MCF 10A (cell line): ENCODE data around the gene CPNE5. TPM values are rescaled to one million over a fixed set of nuclear protein-coding genes. Genes with fewer than 3 reads are reported as not detected.

ENCODE experiments used
- BruUV-seq: library from RNA; stranded (reverse); fragments of 400-500 nt; replicated peaks from 2 replicates; lab custom pipeline; 2021; lab: Mats Ljungman, UMichigan
- CTCF ChIA-PET: fragments of 300-600 bp; sonication (Branson Sonifier 250); formaldehyde crosslinking; extraction: SDS; loops from one replicate; lab custom pipeline; 2021; ENCODE audit warnings: antibody characterized with exemption, inconsistent platforms; lab: Yijun Ruan, JAX
- POLR2A ChIA-PET: fragments of 300-600, 350-650 bp; sonication (Branson Sonifier 250); formaldehyde crosslinking; extraction: SDS; loops from one replicate; lab custom pipeline; 2020; ENCODE audit warnings: antibody characterized with exemption, inconsistent platforms; lab: Yijun Ruan, JAX
- DNase-seq: peaks from one replicate; pipeline ENCODE4 v3.0.0-alpha.2; 2018; ENCODE audit not compliant: unreplicated experiment
- H3K27ac Mint-ChIP-seq: one replicate; pipeline ENCODE4 v1.8.0; 2022; ENCODE audit warnings: mild to moderate bottlenecking, low read depth, mixed read lengths; ENCODE audit not compliant: unreplicated experiment
- H3K27me3 Mint-ChIP-seq: one replicate; pipeline ENCODE4 v1.8.0; 2022; ENCODE audit warnings: mixed read lengths; ENCODE audit not compliant: insufficient read depth, unreplicated experiment
- H3K36me3 Mint-ChIP-seq: one replicate; pipeline ENCODE4 v1.8.0; 2022; ENCODE audit warnings: mild to moderate bottlenecking, moderate library complexity, mixed read lengths; ENCODE audit not compliant: insufficient read depth, unreplicated experiment
- H3K4me1 Mint-ChIP-seq: one replicate; pipeline ENCODE4 v1.8.0; 2022; ENCODE audit warnings: mixed read lengths; ENCODE audit not compliant: insufficient read depth, unreplicated experiment
- H3K4me3 Mint-ChIP-seq: one replicate; pipeline ENCODE4 v1.8.0; 2022; ENCODE audit warnings: mild to moderate bottlenecking, moderate library complexity, mixed read lengths; ENCODE audit not compliant: unreplicated experiment
- H3K9me3 Mint-ChIP-seq: one replicate; pipeline ENCODE4 v1.8.0; 2022; ENCODE audit warnings: mixed read lengths; ENCODE audit not compliant: unreplicated experiment
- intact Hi-C: fragments of 100-400 bp; cut with micrococcal nuclease; formaldehyde crosslinking; loops from 2 replicates; pipeline ENCODE4 v1.14.1; 2022
- total RNA-seq: library from RNA; stranded (reverse); gene quantifications from 2 replicates; pipeline ENCODE4 v1.2.3, GENCODE V29; 2022
- TF ChIP-seq, protein P1 (sequence below): fragments of 200-600 bp; IDR thresholded peaks from one replicate; pipeline ENCODE4 v1.8.0; 2022; ENCODE audit warnings: antibody characterized with exemption, mild to moderate bottlenecking; ENCODE audit not compliant: unreplicated experiment

Gene CPNE5
- total RNA-seq, 1 experiment from 2014 or later, result not detected

DNA sequence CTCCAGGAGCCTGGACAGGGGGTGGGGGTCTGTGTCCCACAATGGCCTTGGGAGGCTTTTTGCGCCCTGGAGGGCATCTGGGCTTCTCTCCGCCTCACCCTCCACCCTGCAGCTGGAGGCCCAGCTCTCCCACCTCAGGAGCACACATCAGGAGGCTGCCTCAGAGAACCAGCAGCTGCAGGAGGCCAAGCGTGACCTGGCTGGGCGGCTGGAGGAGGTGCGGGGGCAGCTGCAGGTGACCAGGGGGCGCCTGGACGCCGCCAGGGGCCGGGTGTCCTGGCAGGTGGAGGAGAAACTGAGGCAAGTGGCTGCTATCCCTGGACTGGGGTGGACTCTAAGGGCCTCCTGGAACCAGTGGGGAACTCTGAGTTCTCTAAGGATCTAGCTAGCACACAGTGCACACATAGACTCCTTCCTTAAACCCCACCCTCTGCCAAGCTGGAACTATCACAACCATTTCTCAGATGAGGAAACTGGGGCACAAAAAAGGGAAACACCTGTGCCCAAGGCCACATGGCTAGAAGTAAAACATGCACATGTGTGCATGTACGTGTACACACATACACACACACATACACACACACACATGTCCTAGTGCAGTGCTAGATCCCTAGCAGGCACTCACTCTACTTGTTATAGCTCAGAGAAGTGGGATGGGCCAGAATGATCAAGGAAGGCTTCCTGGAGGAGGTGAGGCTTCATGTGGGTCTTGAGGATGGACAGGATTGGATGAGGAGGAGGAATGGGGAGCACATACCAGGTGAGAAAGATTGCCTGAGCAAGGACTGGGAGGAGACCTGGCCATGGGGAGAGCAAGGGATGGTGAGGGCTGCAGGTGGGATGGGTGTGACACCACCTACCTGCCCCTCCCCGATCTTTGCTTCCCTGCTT is 118.7 kb downstream of the CPNE5 start:
- ChIA-PET CTCF (interaction anchor here (0.5 to 1.3 kb wide), 4 partner anchors 63 to 626 kb away, joined by 3 to 5 read pairs (median 4); no protein-coding TSS in a partner anchor), POLR2A (interaction anchor here (0.9 kb wide), 1 partner anchor 42 kb away, joined by 3 read pairs; the partner anchor contains the start of gene CDKN1A)
- no peak overlapping the region for H3K4me3 Mint-ChIP-seq
- DNase-seq, result no peak
- H3K36me3 Mint-ChIP-seq, result no peaks in the 10 kb centered on the region
- BruUV-seq, result no TSS peak
- TF ChIP-seq, protein P1, sequence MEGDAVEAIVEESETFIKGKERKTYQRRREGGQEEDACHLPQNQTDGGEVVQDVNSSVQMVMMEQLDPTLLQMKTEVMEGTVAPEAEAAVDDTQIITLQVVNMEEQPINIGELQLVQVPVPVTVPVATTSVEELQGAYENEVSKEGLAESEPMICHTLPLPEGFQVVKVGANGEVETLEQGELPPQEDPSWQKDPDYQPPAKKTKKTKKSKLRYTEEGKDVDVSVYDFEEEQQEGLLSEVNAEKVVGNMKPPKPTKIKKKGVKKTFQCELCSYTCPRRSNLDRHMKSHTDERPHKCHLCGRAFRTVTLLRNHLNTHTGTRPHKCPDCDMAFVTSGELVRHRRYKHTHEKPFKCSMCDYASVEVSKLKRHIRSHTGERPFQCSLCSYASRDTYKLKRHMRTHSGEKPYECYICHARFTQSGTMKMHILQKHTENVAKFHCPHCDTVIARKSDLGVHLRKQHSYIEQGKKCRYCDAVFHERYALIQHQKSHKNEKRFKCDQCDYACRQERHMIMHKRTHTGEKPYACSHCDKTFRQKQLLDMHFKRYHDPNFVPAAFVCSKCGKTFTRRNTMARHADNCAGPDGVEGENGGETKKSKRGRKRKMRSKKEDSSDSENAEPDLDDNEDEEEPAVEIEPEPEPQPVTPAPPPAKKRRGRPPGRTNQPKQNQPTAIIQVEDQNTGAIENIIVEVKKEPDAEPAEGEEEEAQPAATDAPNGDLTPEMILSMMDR, result no peak
- intact Hi-C loops, result no loop called here
- H3K9me3 Mint-ChIP-seq, result no peaks in the 10 kb centered on the region
- no peak overlapping the region for H3K27ac Mint-ChIP-seq
- peaks cover 6% of the 10 kb centered on the region for H3K4me1 Mint-ChIP-seq
- H3K27me3 Mint-ChIP-seq, result no peaks in the 10 kb centered on the region

DNA sequence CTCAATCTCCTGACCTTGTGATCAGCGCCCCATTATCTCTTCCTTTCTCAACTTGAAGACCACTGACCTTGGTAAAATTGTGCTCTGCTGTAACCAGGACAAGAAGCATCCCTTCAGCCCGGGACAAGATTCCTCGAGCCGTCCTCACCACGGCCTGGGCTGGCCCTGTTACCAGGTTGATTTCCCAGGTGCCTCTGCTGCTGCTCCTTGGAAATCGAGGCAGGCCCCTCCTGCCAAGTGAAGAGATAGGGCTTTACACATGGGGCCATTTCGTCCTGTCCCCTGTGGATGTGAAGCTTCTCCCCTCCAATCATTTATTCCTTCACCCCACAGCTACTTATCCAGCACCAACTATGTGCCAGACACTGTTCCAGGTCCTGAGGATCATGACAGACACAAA is 120.1 kb downstream of the CPNE5 start:
- TF ChIP-seq, protein P1, result no peak
- ChIA-PET POLR2A (interaction anchor here (0.7 kb wide), 1 partner anchor 24 kb away, joined by 3 read pairs; no protein-coding TSS in a partner anchor), CTCF (interaction anchor here (0.6 to 1.1 kb wide), 5 partner anchors 14 to 279 kb away, joined by 3 to 4 read pairs (median 4); no protein-coding TSS in a partner anchor)
- intact Hi-C loops, result no loop called here
- Mint-ChIP-seq H3K27ac (no peak overlapping the region), H3K4me3 (no peak overlapping the region), H3K4me1 (no peaks in the 10 kb centered on the region), H3K36me3 (no peaks in the 10 kb centered on the region), H3K9me3 (no peaks in the 10 kb centered on the region), H3K27me3 (no peaks in the 10 kb centered on the region)
- no TSS peak for BruUV-seq
- no peak for DNase-seq

GRCh38 chr6:36718560-36718959 is 120.7 kb downstream of the CPNE5 start:
- no peaks in the 10 kb centered on the region for H3K27me3 Mint-ChIP-seq
- ChIA-PET POLR2A (interaction anchor here (0.7 kb wide), 1 partner anchor 24 kb away, joined by 3 read pairs; no protein-coding TSS in a partner anchor), CTCF (interaction anchor here (0.6 to 1.1 kb wide), 4 partner anchors 15 to 278 kb away, joined by 3 to 4 read pairs (median 4); no protein-coding TSS in a partner anchor)
- no TSS peak for BruUV-seq
- H3K36me3 Mint-ChIP-seq, result no peaks in the 10 kb centered on the region
- H3K27ac Mint-ChIP-seq, result no peak overlapping the region
- TF ChIP-seq, protein P1, result no peak
- no peak overlapping the region for H3K4me3 Mint-ChIP-seq
- intact Hi-C loops, result no loop called here
- H3K4me1 Mint-ChIP-seq, result no peaks in the 10 kb centered on the region
- no peaks in the 10 kb centered on the region for H3K9me3 Mint-ChIP-seq
- no peak for DNase-seq

GRCh38 chr6:36717871-36718540 is 121.2 kb downstream of the CPNE5 start:
- Mint-ChIP-seq H3K4me3 (no peak overlapping the region), H3K4me1 (no peaks in the 10 kb centered on the region), H3K27ac (no peak overlapping the region), H3K9me3 (no peaks in the 10 kb centered on the region), H3K36me3 (no peaks in the 10 kb centered on the region), H3K27me3 (no peaks in the 10 kb centered on the region)
- ChIA-PET POLR2A (no interaction called here), CTCF (interaction anchor here (1.1 to 1.7 kb wide), 2 partner anchors 15 to 41 kb away, joined by 3 to 4 read pairs; no protein-coding TSS in a partner anchor)
- no peak for DNase-seq
- intact Hi-C loops, result no loop called here
- TF ChIP-seq, protein P1, result no peak
- BruUV-seq, result no TSS peak
